ENCODE measurements around the gene PTPRD. TPM values are rescaled to one million over a fixed set of nuclear protein-coding genes. Genes with fewer than 3 reads are reported as not detected.

PTPRD gene
- total and polyA plus RNA-seq, 2 experiments from 2014 or later: 11.5 to 58.0 TPM

DNA sequence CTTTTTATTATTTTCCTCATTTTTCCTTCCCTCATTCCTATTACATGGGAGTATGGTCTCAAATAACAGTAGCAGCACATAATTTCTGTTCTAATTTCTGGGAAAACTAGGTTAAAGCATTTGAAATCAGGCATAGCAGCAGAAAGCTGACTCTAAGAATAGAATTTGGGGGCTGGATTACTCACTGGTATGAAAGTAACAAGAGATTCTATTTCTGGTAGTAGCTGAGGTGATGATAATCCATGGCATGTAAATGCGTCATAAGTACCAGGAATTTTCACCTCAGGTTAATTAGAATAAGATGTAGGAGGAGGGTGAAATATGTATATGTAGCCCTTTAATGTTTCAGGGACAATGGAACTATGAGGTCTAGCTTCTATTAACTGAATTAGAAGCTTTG is 662.0 kb downstream of the PTPRD start:
- Histone ChIP-seq H4K20me1 (replicated peaks; ENCODE audit: insufficient read depth) (no peaks in the 10 kb centered on the region), H3K79me2 (replicated peaks; ENCODE audit: insufficient read depth) (no peaks in the 10 kb centered on the region), H3K27me3 (ENCODE audit: insufficient read depth) (no peaks in the 10 kb centered on the region), H3F3A (replicated peaks; ENCODE audit: low read depth) (no peaks in the 10 kb centered on the region), H3K9me2 (ENCODE audit: insufficient read depth) (no peaks in the 10 kb centered on the region), H3K4me3 (no peak overlapping the region), H3K36me3 (ENCODE audit: insufficient read depth) (no peaks in the 10 kb centered on the region), H3K27ac (ENCODE audit: low read depth) (no peak overlapping the region), H3K4me2 (no peak overlapping the region), H3K4me1 (ENCODE audit: insufficient read depth) (no peaks in the 10 kb centered on the region), H2AFZ (no peak overlapping the region)
- TF ChIP-seq JUNB (IDR thresholded peaks at IDR 0.05; ENCODE audit: unreplicated experiment) (no peak), STAT1 (IDR thresholded peaks at IDR 0.05; ENCODE audit: unreplicated experiment) (no peak), EZH2phosphoT487 (IDR thresholded peaks at IDR 0.05; ENCODE audit: unreplicated experiment) (no peak), POLR2AphosphoS5 (IDR thresholded peaks at IDR 0.05; ENCODE audit: low read depth) (no peak), REST (IDR thresholded peaks at IDR 0.05; ENCODE audit: unreplicated experiment) (no peak), NANOG (IDR thresholded peaks at IDR 0.05; ENCODE audit: borderline replicate concordance) (no peak), EZH2 (IDR thresholded peaks at IDR 0.05; ENCODE audit: low read depth, unreplicated experiment) (no peak), CREB1 (CRISPR knock-in tag; IDR thresholded peaks at IDR 0.05; ENCODE audit: low read depth) (no peak), ZNF114 (CRISPR knock-in tag; IDR thresholded peaks at IDR 0.05) (no peak), ZNF331 (CRISPR knock-in tag; IDR thresholded peaks at IDR 0.05; ENCODE audit: low read depth) (no peak), CTCF (conservative IDR thresholded peaks at IDR 0.05; ENCODE audit: low read depth in 2 of 2) (no peak), ZNF462 (CRISPR knock-in tag; IDR thresholded peaks at IDR 0.05) (no peak)
- TF ChIP-seq, protein P1, sequence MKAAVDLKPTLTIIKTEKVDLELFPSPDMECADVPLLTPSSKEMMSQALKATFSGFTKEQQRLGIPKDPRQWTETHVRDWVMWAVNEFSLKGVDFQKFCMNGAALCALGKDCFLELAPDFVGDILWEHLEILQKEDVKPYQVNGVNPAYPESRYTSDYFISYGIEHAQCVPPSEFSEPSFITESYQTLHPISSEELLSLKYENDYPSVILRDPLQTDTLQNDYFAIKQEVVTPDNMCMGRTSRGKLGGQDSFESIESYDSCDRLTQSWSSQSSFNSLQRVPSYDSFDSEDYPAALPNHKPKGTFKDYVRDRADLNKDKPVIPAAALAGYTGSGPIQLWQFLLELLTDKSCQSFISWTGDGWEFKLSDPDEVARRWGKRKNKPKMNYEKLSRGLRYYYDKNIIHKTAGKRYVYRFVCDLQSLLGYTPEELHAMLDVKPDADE (IDR thresholded peaks at IDR 0.05): no peak
- Mint-ChIP-seq H3K27me3 (ENCODE audit: insufficient read depth, low read depth, poor library complexity) (no peaks in the 10 kb centered on the region), H3K4me1 (no peaks in the 10 kb centered on the region), H3K27ac (no peak overlapping the region), H3K36me3 (ENCODE audit: low read depth) (no peaks in the 10 kb centered on the region), H3K9me3 (no peaks in the 10 kb centered on the region), H3K4me3 (no peak overlapping the region)
- DNase-seq (ENCODE audit: low spot score) (no peak), ATAC-seq (no peak)
